HCT116 (cell line): ENCODE measurements around the gene PSEN2. TPM values are rescaled to one million over a fixed set of nuclear protein-coding genes. Genes with fewer than 3 reads are reported as not detected.

Experiments
- ATAC-seq: fragments of 200-7000 bp; cut with Tn5 transposase; 2 replicates; pipeline ENCODE4 v1.9.1; 2020; ENCODE audit warnings: mild to moderate bottlenecking, moderate library complexity
- BruUV-seq: library from RNA; stranded (reverse); fragments of 400-500 nt; replicated peaks from 2 replicates; lab custom pipeline; 2021; lab: Mats Ljungman, UMichigan
- CTCF ChIA-PET: fragments of 300-600 bp; sonication (Branson Sonifier 250); formaldehyde crosslinking; loops from one replicate; lab custom pipeline; 2021; ENCODE audit warnings: antibody characterized with exemption; lab: Charles Lee
- POLR2A ChIA-PET: fragments of 300-600, 350-600 bp; sonication (Branson Sonifier 250); formaldehyde crosslinking; loops from one replicate; lab custom pipeline; 2021; ENCODE audit warnings: antibody characterized with exemption; lab: Charles Lee
- RAD21 ChIA-PET, 2 experiments: fragments of 300-600 bp; sonication (Branson Sonifier 250); formaldehyde crosslinking; loops; one replicate each; lab custom pipeline; 2023; ENCODE audit warnings: low total read pairs in 2 of 2; ENCODE audit not compliant: uncharacterized antibody in 2 of 2, unreplicated experiment in 2 of 2, low non-redundant PET in 1 of 2; lab: Charles Lee
- DNase-seq: peaks from one replicate; pipeline ENCODE4 v3.0.0-alpha.2; 2010; ENCODE audit warnings: low read depth, low spot score
- H2AFZ ChIP-seq: fragments of 200-600 bp; shearing (Covaris generic), sonication (generic); 2 replicates; pipeline ENCODE4 v1.6.1; 2017; ENCODE audit warnings: low read depth, mixed run types, mixed read lengths, antibody characterized with exemption, low read length; ENCODE audit not compliant: poor library complexity, severe bottlenecking
- H3K27ac ChIP-seq: 2 replicates; pipeline ENCODE4 v1.5.1; 2012; ENCODE audit warnings: low read depth, low read length
- H3K27me3 ChIP-seq: fragments of 200-600 bp; sonication (generic); 2 replicates; pipeline ENCODE4 v1.6.1; 2016; ENCODE audit warnings: mixed run types, low read length, mixed read lengths; ENCODE audit not compliant: insufficient read depth
- H3K36me3 ChIP-seq, 2 experiments: fragments of 200-500 bp in 1 of 2; fragments of 200-600 bp in 1 of 2; sonication (Bioruptor generic) in 1 of 2; sonication (generic) in 1 of 2; 2 replicates each; pipeline versions ENCODE4 v1.5.1 to v1.6.1; 2014 to 2016; ENCODE audit warnings: low read length in 2 of 2, inconsistent platforms in 1 of 2, mixed read lengths in 1 of 2, mixed run types in 1 of 2; ENCODE audit not compliant: insufficient read depth in 2 of 2, control insufficient read depth in 1 of 2
- H3K4me1 ChIP-seq, 2 experiments: fragments of 200-600 bp in 1 of 2; sonication (generic) in 1 of 2; 2 replicates each; pipeline versions ENCODE4 v1.5.1 to v1.6.1; 2012 to 2017; ENCODE audit warnings: low read length in 2 of 2, inconsistent platforms in 1 of 2, mild to moderate bottlenecking in 1 of 2, mixed read lengths in 1 of 2, mixed run types in 1 of 2, moderate library complexity in 1 of 2; ENCODE audit not compliant: insufficient read depth in 2 of 2, control insufficient read depth in 1 of 2
- H3K4me2 ChIP-seq: fragments of 200-600 bp; sonication (generic); 2 replicates; pipeline ENCODE4 v1.6.1; 2017; ENCODE audit warnings: mixed run types, low read length, mixed read lengths
- H3K4me3 ChIP-seq, 2 experiments: fragments of 200-600 bp in 1 of 2; sonication (generic) in 1 of 2; replicated peaks in 1 of 2; 2 replicates each; pipeline ENCODE4 v1.5.1; 2011 to 2016; ENCODE audit warnings: low read length in 2 of 2, control low read depth in 1 of 2, low read depth in 1 of 2, mild to moderate bottlenecking in 1 of 2, mixed read lengths in 1 of 2, mixed run types in 1 of 2
- H3K79me2 ChIP-seq: fragments of 200-600 bp; sonication (generic); 2 replicates; pipeline ENCODE4 v1.6.1; 2017; ENCODE audit warnings: mild to moderate bottlenecking, mixed run types, low read length, moderate library complexity, mixed read lengths; ENCODE audit not compliant: insufficient read depth
- H3K9ac ChIP-seq: fragments of 200-600 bp; sonication (generic); 2 replicates; pipeline ENCODE4 v1.6.1; 2016; ENCODE audit warnings: low read length, mixed read lengths
- H3K9me2 ChIP-seq: fragments of 200-600 bp; sonication (generic), shearing (Covaris generic); 2 replicates; pipeline ENCODE4 v1.6.1; 2017; ENCODE audit warnings: mixed run types, mild to moderate bottlenecking, moderate library complexity; ENCODE audit not compliant: insufficient read depth
- H3K9me3 ChIP-seq, 2 experiments: fragments of 200-500 bp in 1 of 2; fragments of 200-600 bp in 1 of 2; sonication (Bioruptor generic) in 1 of 2; sonication (generic) in 1 of 2; 2 replicates each; pipeline ENCODE4 v1.6.1; 2014 to 2017; ENCODE audit warnings: low read length in 2 of 2, mixed read lengths in 2 of 2, inconsistent platforms in 1 of 2, low read depth in 1 of 2, mild to moderate bottlenecking in 1 of 2, mixed run types in 1 of 2, moderate library complexity in 1 of 2; ENCODE audit not compliant: control insufficient read depth in 1 of 2, insufficient read depth in 1 of 2
- H4K20me1 ChIP-seq: fragments of 200-600 bp; sonication (generic), shearing (Covaris generic); 2 replicates; pipeline ENCODE4 v1.6.1; 2017; ENCODE audit warnings: mixed run types, mild to moderate bottlenecking, moderate library complexity; ENCODE audit not compliant: insufficient read depth
- ATF3 ChIP-seq: IDR thresholded peaks from 2 replicates; pipeline ENCODE4 v1.6.1; 2012
- ELF1 ChIP-seq: IDR thresholded peaks from 2 replicates; pipeline ENCODE4 v1.6.1; 2012; ENCODE audit warnings: low read depth, borderline replicate concordance
- RAD21 ChIP-seq: IDR thresholded peaks from 2 replicates; pipeline ENCODE4 v1.6.1; 2012; ENCODE audit warnings: low read depth, mild to moderate bottlenecking
- REST ChIP-seq: IDR thresholded peaks from 2 replicates; pipeline ENCODE4 v1.6.1; 2012; ENCODE audit warnings: low read depth
- SIN3A ChIP-seq: IDR thresholded peaks from 2 replicates; pipeline ENCODE4 v1.6.1; 2012; ENCODE audit warnings: low read depth
- SP1 ChIP-seq: IDR thresholded peaks from 2 replicates; pipeline ENCODE4 v1.6.1; 2012; ENCODE audit warnings: low read depth
- SRF ChIP-seq: IDR thresholded peaks from 2 replicates; pipeline ENCODE4 v1.6.1; 2012; ENCODE audit warnings: low read depth
- ZNF274 ChIP-seq: fragments of 200-500 bp; sonication (Bioruptor generic); IDR thresholded peaks from 2 replicates; pipeline ENCODE4 v1.6.1; 2014; ENCODE audit warnings: mild to moderate bottlenecking, low read depth, low read length, inconsistent platforms
- intact Hi-C: fragments of 100-400 bp; cut with micrococcal nuclease; formaldehyde crosslinking; loops from 2 replicates; pipeline ENCODE4 v1.10.0; 2022
- total RNA-seq: library from RNA; stranded (reverse); gene quantifications from one replicate; pipeline ENCODE4 v1.2.1, GENCODE V29; 2021; ENCODE audit not compliant: unreplicated experiment

PSEN2 gene
- total RNA-seq, 1 experiment from 2014 or later = 28.5 TPM

GRCh38 chr1:226845624-226846023 lies 24.8 kb upstream of the PSEN2 start:
- ATAC-seq (no peak), DNase-seq (no peak)
- Histone ChIP-seq H3K4me3 (no peak overlapping the region), H3K27ac (no peak overlapping the region), H3K9ac (no peak overlapping the region), H3K9me3 (no peaks in the 10 kb centered on the region), H4K20me1 (no peaks in the 10 kb centered on the region), H3K79me2 (no peaks in the 10 kb centered on the region)
- intact Hi-C loops = no loop called here
- CTCF ChIA-PET = no interaction called here
- BruUV-seq = no TSS peak
- RAD21 ChIA-PET = no interaction called here
- TF ChIP-seq SRF (no peak), ELF1 (no peak), ZNF274 (no peak), ATF3 (no peak), SIN3A (no peak), REST (no peak), SP1 (no peak), RAD21 (no peak)
- TF ChIP-seq, all 23 proteins: peak for 0
- Histone ChIP-seq H3K27me3 (no peaks in the 10 kb centered on the region), H2AFZ (no peak overlapping the region), H3K36me3 (no peaks in the 10 kb centered on the region), H3K9me2 (no peaks in the 10 kb centered on the region), H3K4me2 (no peak overlapping the region), H3K4me1 (no peaks in the 10 kb centered on the region)
- POLR2A ChIA-PET = interaction anchor here (0.6 kb wide), 1 partner anchor 473 kb away, joined by 3 read pairs; no protein-coding TSS in a partner anchor
